Retinal pigment epithelial cell (primary cell): Measurements from ENCODE around the gene ARHGEF17.

Experiments used
- DNase-seq: peaks from one replicate; pipeline ENCODE4 v3.0.0-alpha.2; 2010; ENCODE audit warnings: low read depth
- H3K4me3 ChIP-seq: 2 replicates; pipeline ENCODE4 v1.5.1; 2011; ENCODE audit warnings: mild to moderate bottlenecking, low read length, control low read depth, moderate library complexity
- TF ChIP-seq, protein P1 (sequence below): conservative IDR thresholded peaks from 2 replicates; pipeline ENCODE4 v1.5.1; 2011; ENCODE audit warnings: low read depth, low read length, control low read depth, inconsistent platforms

ARHGEF17 gene

DNA sequence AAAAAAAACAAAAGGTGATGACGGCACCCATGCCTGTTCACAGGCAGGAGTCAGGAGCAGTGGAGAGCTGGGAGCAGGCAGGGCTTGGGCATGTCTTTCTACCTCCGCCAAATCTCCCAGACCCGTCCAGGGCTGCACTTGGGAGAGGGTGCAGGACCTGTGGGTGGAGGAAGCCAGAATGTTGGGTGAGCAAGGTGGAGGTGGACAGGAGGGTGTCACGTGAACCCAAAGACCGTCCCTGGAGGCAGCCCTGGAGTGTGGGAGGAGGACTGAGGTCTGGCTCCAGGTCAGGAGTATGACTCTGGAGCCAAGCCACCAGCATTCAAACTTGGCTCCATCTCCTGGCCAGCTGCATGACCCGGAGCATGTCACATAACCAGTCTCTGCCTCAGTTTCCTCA is 41.6 kb downstream of the ARHGEF17 start:
- TF ChIP-seq, protein P1, sequence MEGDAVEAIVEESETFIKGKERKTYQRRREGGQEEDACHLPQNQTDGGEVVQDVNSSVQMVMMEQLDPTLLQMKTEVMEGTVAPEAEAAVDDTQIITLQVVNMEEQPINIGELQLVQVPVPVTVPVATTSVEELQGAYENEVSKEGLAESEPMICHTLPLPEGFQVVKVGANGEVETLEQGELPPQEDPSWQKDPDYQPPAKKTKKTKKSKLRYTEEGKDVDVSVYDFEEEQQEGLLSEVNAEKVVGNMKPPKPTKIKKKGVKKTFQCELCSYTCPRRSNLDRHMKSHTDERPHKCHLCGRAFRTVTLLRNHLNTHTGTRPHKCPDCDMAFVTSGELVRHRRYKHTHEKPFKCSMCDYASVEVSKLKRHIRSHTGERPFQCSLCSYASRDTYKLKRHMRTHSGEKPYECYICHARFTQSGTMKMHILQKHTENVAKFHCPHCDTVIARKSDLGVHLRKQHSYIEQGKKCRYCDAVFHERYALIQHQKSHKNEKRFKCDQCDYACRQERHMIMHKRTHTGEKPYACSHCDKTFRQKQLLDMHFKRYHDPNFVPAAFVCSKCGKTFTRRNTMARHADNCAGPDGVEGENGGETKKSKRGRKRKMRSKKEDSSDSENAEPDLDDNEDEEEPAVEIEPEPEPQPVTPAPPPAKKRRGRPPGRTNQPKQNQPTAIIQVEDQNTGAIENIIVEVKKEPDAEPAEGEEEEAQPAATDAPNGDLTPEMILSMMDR: no peak
- no peak overlapping the region for H3K4me3 ChIP-seq
- no peak for DNase-seq

DNA sequence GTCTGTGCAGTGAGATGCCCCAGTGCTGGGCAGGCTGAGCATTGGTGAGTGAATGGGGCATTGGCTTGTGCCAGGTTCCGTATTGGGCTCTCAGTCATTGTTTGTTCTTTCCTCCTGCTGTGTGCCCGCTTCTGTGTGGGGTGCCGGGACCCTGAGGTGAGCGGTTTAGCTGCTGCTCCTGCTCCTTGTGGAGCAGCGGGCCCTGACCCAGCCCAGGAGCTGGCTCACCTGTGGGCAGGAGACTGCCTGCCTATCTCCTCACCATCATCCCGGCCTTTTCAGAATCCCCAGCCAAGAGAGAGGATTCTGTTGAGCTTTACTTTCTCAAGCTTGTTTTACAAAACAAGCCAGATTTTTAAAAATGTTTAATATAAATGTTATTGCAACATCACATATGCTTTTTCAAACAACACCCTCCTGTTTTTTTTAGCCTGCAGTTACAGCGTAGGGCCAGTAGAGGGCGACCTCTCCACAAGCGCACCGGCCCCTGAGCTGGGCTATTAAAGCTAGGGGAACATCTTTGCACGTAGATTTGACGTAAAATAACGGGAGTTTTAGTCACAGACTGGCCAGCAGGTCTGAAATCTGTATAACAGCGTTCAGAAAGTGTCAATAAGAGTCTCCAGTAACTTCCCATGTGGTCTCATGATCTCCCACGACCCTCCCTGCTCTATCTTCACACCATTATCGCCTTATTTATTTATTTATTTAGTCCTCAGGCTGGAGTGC is 43.0 kb downstream of the ARHGEF17 start:
- TF ChIP-seq, protein P1: peak; percentile 98
- no peak for DNase-seq

DNA sequence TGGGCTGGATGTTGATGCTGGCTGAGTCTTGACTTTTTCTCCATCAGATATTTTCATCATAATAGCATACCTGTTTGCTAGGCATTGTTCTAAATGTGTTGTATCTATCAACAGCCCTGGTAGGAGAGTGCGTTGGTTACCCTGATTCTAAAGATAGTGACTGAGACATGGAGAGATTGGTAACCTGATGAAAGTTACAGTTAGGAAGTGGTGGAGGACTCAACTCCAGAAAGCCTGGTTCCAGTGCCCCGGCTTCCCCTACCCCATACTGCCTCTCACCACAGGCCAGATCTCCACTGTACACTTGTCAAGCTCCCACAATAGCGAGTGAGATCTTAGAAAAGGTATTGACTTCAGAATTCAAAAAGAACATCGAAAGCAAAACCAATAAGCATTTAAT is 45.3 kb downstream of the ARHGEF17 start:
- DNase-seq: no peak
- H3K4me3 ChIP-seq: no peak overlapping the region
- TF ChIP-seq, protein P1: no peak

More for the DNA sequence above, 43.0 kb downstream of the ARHGEF17 start:
- no peak overlapping the region for H3K4me3 ChIP-seq

DNA sequence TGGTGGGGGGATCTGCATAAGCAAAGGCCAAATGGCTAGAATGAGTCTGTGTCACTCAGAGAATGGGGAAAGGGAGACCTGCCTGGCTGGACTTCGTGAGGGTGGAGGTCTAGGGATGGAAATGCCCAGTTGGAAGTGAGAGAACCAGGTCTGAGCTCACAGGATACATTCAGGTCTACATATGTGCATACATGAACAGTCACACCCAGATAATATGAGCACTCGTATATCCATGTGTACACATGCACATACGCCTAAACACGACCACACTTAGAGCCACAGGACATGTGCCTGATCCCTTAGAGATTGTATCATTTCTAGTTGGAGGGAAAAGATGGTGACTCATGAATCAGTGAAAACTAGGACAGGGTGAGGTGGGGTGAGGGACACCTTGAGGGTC is 47.0 kb downstream of the ARHGEF17 start:
- TF ChIP-seq, protein P1: no peak
- no peak for DNase-seq

DNA sequence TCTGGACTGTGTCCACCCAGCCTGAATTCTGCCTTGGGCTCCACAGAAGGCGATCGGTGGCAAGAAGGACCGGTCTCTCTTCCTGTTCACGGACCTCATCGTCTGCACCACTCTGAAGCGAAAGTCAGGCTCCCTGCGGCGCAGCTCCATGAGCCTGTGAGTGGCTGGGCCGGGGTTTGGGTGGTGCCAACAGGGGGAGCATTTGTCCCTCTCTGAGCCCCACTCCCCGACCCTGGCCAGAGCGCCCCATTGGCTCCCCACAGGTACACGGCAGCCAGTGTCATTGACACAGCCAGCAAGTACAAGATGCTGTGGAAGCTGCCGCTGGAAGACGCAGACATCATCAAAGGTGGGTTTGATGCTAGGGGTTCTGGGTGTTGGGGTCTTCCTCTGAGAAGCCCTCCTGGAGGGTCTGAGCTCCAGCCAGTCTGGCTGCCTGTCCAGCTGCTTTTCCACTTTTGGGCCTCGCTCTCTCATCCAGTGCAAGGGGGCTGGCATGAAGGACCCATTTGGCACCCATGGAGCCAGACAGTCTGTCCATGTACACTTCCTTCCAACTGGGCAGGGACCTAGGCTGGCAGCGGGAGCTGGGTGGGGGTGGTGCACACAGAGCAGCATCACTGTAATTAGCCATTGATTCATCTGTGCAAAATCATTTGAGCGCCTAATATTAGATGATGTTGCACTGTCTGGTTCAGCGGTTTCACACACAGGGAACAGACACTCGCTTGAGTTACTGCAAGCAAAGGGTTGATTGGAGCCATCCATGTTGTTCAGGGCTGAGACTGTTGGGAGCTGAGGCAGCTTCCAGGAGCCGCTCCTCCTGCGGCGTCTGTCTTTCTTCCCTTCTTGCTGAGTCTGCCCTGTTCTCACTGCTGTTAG is 49.1 kb downstream of the ARHGEF17 start:
- TF ChIP-seq, protein P1: no peak
- DNase-seq: no peak
- no peak overlapping the region for H3K4me3 ChIP-seq

More for the DNA sequence above, 47.0 kb downstream of the ARHGEF17 start:
- H3K4me3 ChIP-seq: no peak overlapping the region

DNA sequence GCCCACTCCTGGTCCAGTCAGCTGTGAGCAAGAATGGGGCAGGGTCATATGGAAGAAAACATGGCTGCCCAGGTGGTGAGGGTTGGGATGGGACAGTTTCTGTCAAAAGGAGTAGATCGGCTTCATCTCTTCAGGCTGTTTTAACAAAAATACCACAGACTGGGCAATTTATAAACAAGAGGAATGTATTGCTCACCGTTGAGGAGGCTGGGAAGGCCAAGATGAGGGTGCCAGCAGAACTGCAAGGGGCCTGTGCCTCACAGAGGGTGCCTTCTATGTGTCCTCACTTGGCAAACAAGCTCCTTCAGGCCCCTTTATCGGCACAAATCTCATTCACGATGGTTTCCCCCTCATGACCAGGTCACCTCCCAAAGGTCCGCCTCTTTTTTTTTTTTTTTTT is 50.0 kb downstream of the ARHGEF17 start:
- TF ChIP-seq, protein P1: no peak
- no peak overlapping the region for H3K4me3 ChIP-seq
- DNase-seq: no peak
